Calu3 (cell line): ENCODE data around the gene USP44. TPM values are rescaled to one million over a fixed set of nuclear protein-coding genes. Genes with fewer than 3 reads are reported as not detected.

Experiments
- BruUV-seq: library from RNA; stranded (reverse); fragments of 400-500 nt; replicated peaks from 2 replicates; lab custom pipeline; 2021; lab: Mats Ljungman, UMichigan
- CTCF ChIA-PET: fragments of 300-600 bp; sonication (Branson Sonifier 250); formaldehyde crosslinking; loops from one replicate; lab custom pipeline; 2022; ENCODE audit warnings: antibody characterized with exemption; lab: Charles Lee
- DNase-seq: peaks from one replicate; pipeline ENCODE4 v3.0.0; 2022
- H3K27ac Mint-ChIP-seq: one replicate; pipeline ENCODE4 v1.8.0; 2022; ENCODE audit warnings: mixed read lengths; ENCODE audit not compliant: unreplicated experiment
- H3K27me3 Mint-ChIP-seq: one replicate; pipeline ENCODE4 v1.8.0; 2022; ENCODE audit warnings: mixed read lengths; ENCODE audit not compliant: unreplicated experiment
- H3K36me3 Mint-ChIP-seq: one replicate; pipeline ENCODE4 v1.8.0; 2022; ENCODE audit warnings: mild to moderate bottlenecking, moderate library complexity, mixed read lengths; ENCODE audit not compliant: insufficient read depth, unreplicated experiment
- H3K4me1 Mint-ChIP-seq: one replicate; pipeline ENCODE4 v1.8.0; 2022; ENCODE audit warnings: mild to moderate bottlenecking, low read depth, mixed read lengths; ENCODE audit not compliant: unreplicated experiment
- H3K4me3 Mint-ChIP-seq: one replicate; pipeline ENCODE4 v1.8.0; 2022; ENCODE audit warnings: mild to moderate bottlenecking, low read depth, moderate library complexity, mixed read lengths; ENCODE audit not compliant: unreplicated experiment
- H3K9me3 Mint-ChIP-seq: one replicate; pipeline ENCODE4 v1.8.0; 2022; ENCODE audit warnings: low read depth, mixed read lengths; ENCODE audit not compliant: unreplicated experiment
- CTCF ChIP-seq: fragments of 200-600 bp; IDR thresholded peaks from one replicate; pipeline ENCODE4 v1.8.0; 2022; ENCODE audit warnings: antibody characterized with exemption; ENCODE audit not compliant: unreplicated experiment
- intact Hi-C: fragments of 100-400 bp; cut with micrococcal nuclease; formaldehyde crosslinking; loops from one replicate; pipeline ENCODE4 v1.10.0; 2022; ENCODE audit not compliant: unreplicated experiment
- total RNA-seq: library from RNA; stranded (reverse); gene quantifications from 2 replicates; pipeline ENCODE4 v1.2.3, GENCODE V29; 2022

The USP44 gene
- total RNA-seq, 1 experiment from 2014 or later: 14.0 TPM

- Mint-ChIP-seq H3K36me3 (peaks cover 23% of the 10 kb centered on the region), H3K27me3 (no peaks in the 10 kb centered on the region), H3K4me1 (peaks cover 23% of the 10 kb centered on the region), H3K9me3 (no peaks in the 10 kb centered on the region), H3K27ac (no peak overlapping the region), H3K4me3 (no peak overlapping the region)
- no peak for DNase-seq
- CTCF ChIA-PET: interaction anchor here (1.3 kb wide), 1 partner anchor 11 kb away, joined by 5 read pairs; no protein-coding TSS in a partner anchor
- no peak for TF ChIP-seq CTCF
- no TSS peak for BruUV-seq
- intact Hi-C loops: no loop called here
Measured at GRCh38 chr12:95545303-95545702, 6.0 kb downstream of the USP44 start.

GRCh38 chr12:95544756-95545155, 6.5 kb downstream of the USP44 start:
- BruUV-seq: no TSS peak
- CTCF ChIA-PET: interaction anchor here (1.3 kb wide), 1 partner anchor 10 kb away, joined by 5 read pairs; no protein-coding TSS in a partner anchor
- intact Hi-C loops: no loop called here
- no peaks in the 10 kb centered on the region for H3K27me3 Mint-ChIP-seq
- TF ChIP-seq CTCF: no peak
- H3K36me3 Mint-ChIP-seq: peaks cover 23% of the 10 kb centered on the region
- H3K27ac Mint-ChIP-seq: no peak overlapping the region
- H3K9me3 Mint-ChIP-seq: no peaks in the 10 kb centered on the region
- no peak for DNase-seq
- peaks cover 23% of the 10 kb centered on the region for H3K4me1 Mint-ChIP-seq
- H3K4me3 Mint-ChIP-seq: no peak overlapping the region

- Mint-ChIP-seq H3K4me1 (peaks cover 23% of the 10 kb centered on the region), H3K9me3 (no peaks in the 10 kb centered on the region), H3K36me3 (peaks cover 15% of the 10 kb centered on the region), H3K4me3 (no peak overlapping the region), H3K27me3 (no peaks in the 10 kb centered on the region), H3K27ac (no peak overlapping the region)
- TF ChIP-seq CTCF: no peak
- BruUV-seq: no TSS peak
- CTCF ChIA-PET: interaction anchor here (0.7 kb wide), 1 partner anchor 28 kb away, joined by 4 read pairs; no protein-coding TSS in a partner anchor
- intact Hi-C loops: no loop called here
- DNase-seq: no peak
Measured at GRCh38 chr12:95543305-95543704, 8.0 kb downstream of the USP44 start.

- no TSS peak for BruUV-seq
- no peaks in the 10 kb centered on the region for H3K27me3 Mint-ChIP-seq
- H3K9me3 Mint-ChIP-seq: no peaks in the 10 kb centered on the region
- no peak for TF ChIP-seq CTCF
- H3K4me1 Mint-ChIP-seq: peaks cover 12% of the 10 kb centered on the region
- H3K36me3 Mint-ChIP-seq: no peaks in the 10 kb centered on the region
- no peak for DNase-seq
- CTCF ChIA-PET: interaction anchor here (0.7 kb wide), 1 partner anchor 457 kb away, joined by 5 read pairs; no protein-coding TSS in a partner anchor
- no peak overlapping the region for H3K27ac Mint-ChIP-seq
- H3K4me3 Mint-ChIP-seq: no peak overlapping the region
- intact Hi-C loops: no loop called here
Measured at GRCh38 chr12:95541436-95541835, 9.8 kb downstream of the USP44 start.
